ENCODE results near the gene NTRK3. TPM values are rescaled to one million over a fixed set of nuclear protein-coding genes. Genes with fewer than 3 reads are reported as not detected.

NTRK3 gene
- total and polyA plus RNA-seq, 2 donors (not counting 3 experiments of a cell fraction or from before 2014, with no cell fraction given) = not detected

GRCh38 chr15:88083811-88084760 lies 172.5 kb downstream of the NTRK3 start:
- Histone ChIP-seq H3K4me1 (ENCODE audit: control insufficient read depth, extremely low read depth, insufficient read depth, low read length) (no peaks in the 10 kb centered on the region), H3K4me2 (ENCODE audit: insufficient read depth, low read length) (no peak overlapping the region), H3K9me1 (replicated peaks; ENCODE audit: control insufficient read depth, extremely low read depth, insufficient read depth, low read length) (no peaks in the 10 kb centered on the region), H3K27me3 (ENCODE audit: control insufficient read depth in 2 of 2, insufficient read depth in 2 of 2, low read length in 2 of 2) (no peaks in the 10 kb centered on the region), H3K9me3 (replicated peaks; ENCODE audit: control insufficient read depth, insufficient read depth, low read length) (peaks cover 5% of the 10 kb centered on the region), H3K36me3 (ENCODE audit: control insufficient read depth in 2 of 2, extremely low read depth in 1 of 2, insufficient read depth in 2 of 2, low read length in 2 of 2) (no peaks in the 10 kb centered on the region), H2AFZ (ENCODE audit: low read depth, low read length) (no peak overlapping the region), H3K4me3 (replicated peaks in 1 of 3; ENCODE audit: insufficient read depth in 1 of 3, low read depth in 1 of 3, low read length in 3 of 3) (no peak overlapping the region), H3K79me2 (ENCODE audit: control insufficient read depth, insufficient read depth, low read length) (no peaks in the 10 kb centered on the region), H3K27ac (ENCODE audit: insufficient read depth, low read depth, low read length) (no peak overlapping the region), H4K20me1 (replicated peaks; ENCODE audit: control insufficient read depth, extremely low read depth, insufficient read depth, low read length) (no peaks in the 10 kb centered on the region), H3K9ac (replicated peaks; ENCODE audit: extremely low read depth, insufficient read depth, low read length) (no peak overlapping the region)
- DNase-seq (ENCODE audit: low read depth, low spot score) (no peak), FAIRE-seq (no peak)
- CTCF ChIA-PET = no interaction called here
- POLR2A ChIA-PET = no interaction called here
- BruUV-seq (replicated peaks) = no TSS peak
- dilution Hi-C loops (cut with MboI; ENCODE audit: extremely low pct_ligation_motif_present, low sequenced_read_pairs) (no loop called here), intact Hi-C loops (cut with micrococcal nuclease) (no loop called here)
- TF ChIP-seq MYC (IDR thresholded peaks at IDR 0.05; ENCODE audit: low read depth, low read length) = no peak
- no peak for TF ChIP-seq MAX (IDR thresholded peaks at IDR 0.05; ENCODE audit: insufficient read depth, insufficient read length)
- TF ChIP-seq FOS (IDR thresholded peaks at IDR 0.05; ENCODE audit: borderline replicate concordance, insufficient read depth, low read length) = no peak
- TF ChIP-seq CTCF (IDR thresholded peaks at IDR 0.05; ENCODE audit: extremely low read depth in 1 of 2, insufficient read depth in 1 of 2, low read depth in 1 of 2, low read length in 2 of 2) = no peak
- no peak for TF ChIP-seq EZH2 (IDR thresholded peaks at IDR 0.05; ENCODE audit: borderline replicate concordance, low read depth, low read length, severe bottlenecking)
- TF ChIP-seq GATA2 (IDR thresholded peaks at IDR 0.05; ENCODE audit: insufficient read depth, insufficient read length, low read depth, low read length) = no peak
- no peak for TF ChIP-seq JUN (IDR thresholded peaks at IDR 0.05; ENCODE audit: borderline replicate concordance, insufficient read depth, insufficient read length, low read depth)
- no peak for TF ChIP-seq POLR2AphosphoS5 (IDR thresholded peaks at IDR 0.05; ENCODE audit: insufficient read depth, low read depth, low read length)
- TF ChIP-seq POLR2A (IDR thresholded peaks at IDR 0.05; ENCODE audit: low read depth, low read length) = no peak

Measured in endothelial cell of umbilical vein (primary cell).